Activated naive CD4-positive, alpha-beta T cell treated with anti-CD3 and anti-CD28 coated beads, Interleukin-2, amount 50 U/mL, for 72 hours (primary cell): ENCODE measurements around the gene EMCN. TPM values are rescaled to one million over a fixed set of nuclear protein-coding genes. Genes with fewer than 3 reads are reported as not detected.
A peak's percentile ranks its signal among the peaks of the same experiment; 100 is the strongest.
"Not testable (repeated sequence)": the region's sequence is repeated elsewhere in the genome, so short reads cannot be mapped to it uniquely, and the experiment has no call there.

ENCODE experiments used
- ATAC-seq, 2 donors: fragments of 150-1000 bp; cut with Tn5 transposase; 2 replicates each; pipeline ENCODE4 v1.10.0; 2021; ENCODE audit warnings: mild to moderate bottlenecking in 2 of 2, moderate library complexity in 2 of 2
- DNase-seq, 2 donors: peaks; one replicate each; pipeline ENCODE4 v3.0.0; 2021 to 2022; ENCODE audit warnings: low spot score in 2 of 2
- H3K27ac Mint-ChIP-seq, 2 donors: one replicate each; pipeline ENCODE4 v1.8.0; 2022; ENCODE audit warnings: mild to moderate bottlenecking in 2 of 2, mixed read lengths in 2 of 2
- H3K36me3 Mint-ChIP-seq, 2 donors: one replicate each; pipeline ENCODE4 v1.8.0; 2022; ENCODE audit warnings: mixed read lengths in 2 of 2
- H3K9me3 Mint-ChIP-seq, 2 donors: one replicate each; pipeline ENCODE4 v1.8.0; 2022; ENCODE audit warnings: mixed read lengths in 2 of 2
- total RNA-seq, 2 donors: library from RNA; stranded (reverse); gene quantifications; one replicate each; pipeline ENCODE4 v1.2.3, GENCODE V29; 2022

EMCN gene
- total RNA-seq, result not detected

- H3K27ac Mint-ChIP-seq, result no peak within 1 kb of the TSS
- peaks cover 0 to 5% of the 10 kb centered on the region in 2 donors for H3K36me3 Mint-ChIP-seq
- H3K9me3 Mint-ChIP-seq, result no peaks in the 10 kb centered on the region
- DNase-seq, result no peak
- no peak for ATAC-seq
Observed at GRCh38 chr4:100517864-100518341, at the start of gene EMCN. EMCN (minus strand) TSS chr4:100518022; CDS start chr4:100517914, 108 bp downstream.

GRCh38 chr4:100566396-100566795 lies 48.6 kb upstream of the EMCN start:
- ATAC-seq, result peak in 1 of 2 donors; percentile 73

GRCh38 chr4:100557306-100557705 lies 39.5 kb upstream of the EMCN start:
- no peak for ATAC-seq
- Mint-ChIP-seq H3K36me3 (peaks cover 0 to 7% of the 10 kb centered on the region in 2 donors), H3K9me3 (peaks cover 0 to 7% of the 10 kb centered on the region in 2 donors), H3K27ac (no peak overlapping the region)
- DNase-seq, result no peak

More at GRCh38 chr4:100566396-100566795, 48.6 kb upstream of the EMCN start:
- DNase-seq, result no peak
- no peaks in the 10 kb centered on the region for H3K36me3 Mint-ChIP-seq
- peaks cover 4 to 8% of the 10 kb centered on the region in 2 donors for H3K9me3 Mint-ChIP-seq
- no peak overlapping the region for H3K27ac Mint-ChIP-seq

- no peak for ATAC-seq
- H3K9me3 Mint-ChIP-seq, result no peaks in the 10 kb centered on the region
- DNase-seq, result no peak
- H3K27ac Mint-ChIP-seq, result no peak overlapping the region
- H3K36me3 Mint-ChIP-seq, result peaks cover 0 to 7% of the 10 kb centered on the region in 2 donors
Observed at GRCh38 chr4:100555611-100556337, 38.0 kb upstream of the EMCN start.

GRCh38 chr4:100548200-100548560 lies 30.4 kb upstream of the EMCN start:
- ATAC-seq (no peak), DNase-seq (no peak)
- Mint-ChIP-seq H3K36me3 (no peaks in the 10 kb centered on the region), H3K27ac (no peak overlapping the region), H3K9me3 (no peaks in the 10 kb centered on the region)

GRCh38 chr4:100547541-100548199 lies 29.8 kb upstream of the EMCN start:
- Mint-ChIP-seq H3K36me3 (no peaks in the 10 kb centered on the region), H3K27ac (no peak overlapping the region), H3K9me3 (no peaks in the 10 kb centered on the region)
- ATAC-seq (no peak), DNase-seq (no peak)

- Mint-ChIP-seq H3K27ac (no peak overlapping the region), H3K36me3 (no peaks in the 10 kb centered on the region), H3K9me3 (no peaks in the 10 kb centered on the region)
- DNase-seq (no peak), ATAC-seq (no peak)
Observed at GRCh38 chr4:100545427-100545826, 27.6 kb upstream of the EMCN start.

GRCh38 chr4:100540131-100540530 lies 22.3 kb upstream of the EMCN start:
- H3K9me3 Mint-ChIP-seq, result peaks cover 0 to 5% of the 10 kb centered on the region in 2 donors
- no peaks in the 10 kb centered on the region for H3K36me3 Mint-ChIP-seq
- no peak overlapping the region for H3K27ac Mint-ChIP-seq
- ATAC-seq (no peak), DNase-seq (no peak)

- ATAC-seq (peak in 1 of 2 donors; percentile 63), DNase-seq (no peak)
- Mint-ChIP-seq H3K36me3 (no peaks in the 10 kb centered on the region), H3K27ac (no peak overlapping the region), H3K9me3 (peaks cover 3 to 5% of the 10 kb centered on the region in 2 donors)
Observed at GRCh38 chr4:100539706-100540105, 21.9 kb upstream of the EMCN start.

GRCh38 chr4:100533741-100534140 lies 15.9 kb upstream of the EMCN start:
- no peak overlapping the region for H3K27ac Mint-ChIP-seq

GRCh38 chr4:100530161-100530560 lies 12.3 kb upstream of the EMCN start:
- not testable (repeated sequence) for ATAC-seq, H3K27ac Mint-ChIP-seq, DNase-seq
- Mint-ChIP-seq H3K9me3 (peaks cover 20% of the 10 kb centered on the region in 2 donors), H3K36me3 (peaks cover 9 to 16% of the 10 kb centered on the region in 2 donors)

More at GRCh38 chr4:100533741-100534140, 15.9 kb upstream of the EMCN start:
- peaks cover 4 to 16% of the 10 kb centered on the region in 2 donors for H3K36me3 Mint-ChIP-seq
- ATAC-seq (no peak), DNase-seq (no peak)
- peaks cover 15 to 21% of the 10 kb centered on the region in 2 donors for H3K9me3 Mint-ChIP-seq

- ATAC-seq, result no peak
Observed at GRCh38 chr4:100525686-100526085, 7.9 kb upstream of the EMCN start.

GRCh38 chr4:100519205-100519604 lies 1.4 kb upstream of the EMCN start:
- ATAC-seq, result no peak
- Mint-ChIP-seq H3K36me3 (peaks cover 0 to 5% of the 10 kb centered on the region in 2 donors), H3K27ac (no peak overlapping the region), H3K9me3 (no peaks in the 10 kb centered on the region)
- DNase-seq, result no peak

More at GRCh38 chr4:100525686-100526085, 7.9 kb upstream of the EMCN start:
- DNase-seq, result no peak
- peaks cover 15 to 20% of the 10 kb centered on the region in 2 donors for H3K9me3 Mint-ChIP-seq
- H3K36me3 Mint-ChIP-seq, result peaks cover 9 to 16% of the 10 kb centered on the region in 2 donors
- H3K27ac Mint-ChIP-seq, result no peak overlapping the region

GRCh38 chr4:100516225-100516624 lies 1.6 kb downstream of the EMCN start:
- DNase-seq (no peak), ATAC-seq (no peak)
- peaks cover 0 to 5% of the 10 kb centered on the region in 2 donors for H3K36me3 Mint-ChIP-seq
- no peaks in the 10 kb centered on the region for H3K9me3 Mint-ChIP-seq
- H3K27ac Mint-ChIP-seq, result no peak overlapping the region

GRCh38 chr4:100511896-100512295 lies 5.9 kb downstream of the EMCN start:
- no peak overlapping the region for H3K27ac Mint-ChIP-seq
- H3K9me3 Mint-ChIP-seq, result no peaks in the 10 kb centered on the region

GRCh38 chr4:100510551-100510950 lies 7.3 kb downstream of the EMCN start:
- no peak for DNase-seq
- Mint-ChIP-seq H3K9me3 (no peaks in the 10 kb centered on the region), H3K27ac (no peak overlapping the region), H3K36me3 (no peaks in the 10 kb centered on the region)
- ATAC-seq, result no peak

More at GRCh38 chr4:100511896-100512295, 5.9 kb downstream of the EMCN start:
- no peaks in the 10 kb centered on the region for H3K36me3 Mint-ChIP-seq
- no peak for ATAC-seq
- no peak for DNase-seq

GRCh38 chr4:100509386-100509785 lies 8.4 kb downstream of the EMCN start:
- Mint-ChIP-seq H3K36me3 (no peaks in the 10 kb centered on the region), H3K27ac (no peak overlapping the region), H3K9me3 (no peaks in the 10 kb centered on the region)
- ATAC-seq (no peak), DNase-seq (no peak)
